Dedifferentiated amniotic fluid mesenchymal stem cell (primary cell): ENCODE measurements around the gene RNGTT.
"Not testable (repeated sequence)": the region's sequence is repeated elsewhere in the genome, so short reads cannot be mapped to it uniquely, and the experiment has no call there.

ENCODE experiments used
- DNase-seq: peaks from one replicate; pipeline ENCODE4 v3.0.0-alpha.2; 2016; ENCODE audit errors: extremely low spot score

The RNGTT gene

DNA sequence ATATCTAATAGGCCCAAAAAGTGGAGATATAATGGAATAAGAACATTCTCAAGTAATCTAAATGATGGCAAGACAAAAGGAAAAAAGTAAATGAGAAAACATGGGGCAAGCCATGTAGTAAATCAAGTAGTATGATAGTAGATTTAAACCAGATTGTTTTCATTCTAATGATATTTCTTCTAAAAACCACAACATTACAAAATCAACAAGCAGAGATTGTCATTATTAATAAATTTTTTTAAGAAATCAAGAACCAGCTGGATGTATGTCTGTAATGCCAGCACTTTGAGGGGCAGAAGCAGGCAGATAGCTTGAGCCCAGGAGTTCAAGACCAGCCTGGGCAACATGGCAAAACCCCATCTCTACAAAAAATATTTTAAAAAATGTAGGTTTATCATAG is 155.0 kb downstream of the RNGTT start:
- no peak for DNase-seq

DNA sequence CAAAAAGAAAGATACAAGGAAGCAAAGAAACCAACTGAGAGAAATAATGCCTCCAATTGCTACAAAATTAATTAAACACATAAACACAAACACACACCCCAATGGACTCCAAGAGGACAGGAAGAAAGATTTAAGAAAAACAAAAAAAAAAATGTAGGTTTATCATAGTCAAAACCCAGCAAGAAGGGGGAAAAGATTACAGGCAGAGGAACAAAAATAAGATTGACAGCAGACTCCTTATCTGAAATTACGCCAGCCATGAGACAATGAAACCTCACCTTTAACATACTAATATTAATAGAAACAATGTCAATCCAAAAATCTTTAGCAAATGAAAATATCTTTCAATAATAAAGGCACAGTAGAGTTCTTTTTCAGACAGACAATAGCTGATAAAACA is 155.8 kb downstream of the RNGTT start:
- DNase-seq = no peak

DNA sequence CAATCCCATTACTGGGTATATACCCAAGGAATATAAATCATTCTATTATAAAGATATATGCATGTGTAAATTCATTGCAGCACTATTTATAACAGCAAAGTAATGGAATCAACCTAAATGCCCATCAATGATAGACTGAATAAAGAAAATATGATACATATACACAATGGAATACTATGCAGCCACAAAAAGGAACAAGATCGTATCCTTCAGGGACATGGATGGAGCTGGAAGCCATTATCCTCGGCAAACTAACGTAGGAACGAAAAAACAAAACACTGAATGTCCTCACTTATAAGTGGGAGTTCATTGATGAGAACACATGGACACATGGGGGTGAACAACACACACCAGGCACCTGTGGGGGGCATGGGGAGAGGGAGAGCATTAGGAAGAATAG is 156.7 kb downstream of the RNGTT start:
- no peak for DNase-seq

DNA sequence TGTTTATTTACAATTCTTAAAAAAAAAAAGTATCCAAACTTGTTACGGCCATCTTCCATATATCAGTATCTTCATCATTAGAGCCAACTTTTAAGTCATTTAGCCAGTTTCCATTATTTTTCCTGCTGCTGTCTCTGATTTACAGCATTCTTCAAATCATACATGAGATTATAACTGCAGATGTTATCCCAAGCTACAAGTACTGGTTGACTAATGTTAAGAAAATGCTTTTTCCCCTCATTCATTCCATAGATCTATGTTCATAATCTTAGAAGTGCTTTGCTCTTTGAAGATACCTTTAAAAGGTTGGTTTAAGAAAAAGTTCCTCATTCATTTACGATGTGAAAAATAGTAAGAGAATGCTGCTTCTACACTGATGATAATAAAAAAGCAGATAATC is 158.7 kb downstream of the RNGTT start:
- peak; percentile 39 for DNase-seq

DNA sequence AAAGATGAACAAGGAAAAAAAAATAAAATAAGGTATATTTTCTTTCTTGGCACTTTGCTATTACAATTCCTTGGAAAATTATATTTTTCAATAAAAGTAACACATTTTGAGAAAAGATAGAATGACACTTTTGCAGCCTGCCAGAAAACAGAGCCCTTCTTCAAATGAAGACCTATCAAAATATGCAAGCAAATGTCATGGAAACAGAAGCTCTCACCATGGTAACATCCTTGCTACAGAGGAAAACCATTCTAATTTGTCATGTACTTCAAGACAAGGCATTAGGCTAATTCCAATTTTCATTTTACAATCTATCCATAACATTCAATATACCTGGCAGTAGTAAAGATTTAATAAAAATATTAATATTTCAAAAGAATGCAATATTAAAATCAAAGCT is 177.9 kb downstream of the RNGTT start:
- no peak for DNase-seq

DNA sequence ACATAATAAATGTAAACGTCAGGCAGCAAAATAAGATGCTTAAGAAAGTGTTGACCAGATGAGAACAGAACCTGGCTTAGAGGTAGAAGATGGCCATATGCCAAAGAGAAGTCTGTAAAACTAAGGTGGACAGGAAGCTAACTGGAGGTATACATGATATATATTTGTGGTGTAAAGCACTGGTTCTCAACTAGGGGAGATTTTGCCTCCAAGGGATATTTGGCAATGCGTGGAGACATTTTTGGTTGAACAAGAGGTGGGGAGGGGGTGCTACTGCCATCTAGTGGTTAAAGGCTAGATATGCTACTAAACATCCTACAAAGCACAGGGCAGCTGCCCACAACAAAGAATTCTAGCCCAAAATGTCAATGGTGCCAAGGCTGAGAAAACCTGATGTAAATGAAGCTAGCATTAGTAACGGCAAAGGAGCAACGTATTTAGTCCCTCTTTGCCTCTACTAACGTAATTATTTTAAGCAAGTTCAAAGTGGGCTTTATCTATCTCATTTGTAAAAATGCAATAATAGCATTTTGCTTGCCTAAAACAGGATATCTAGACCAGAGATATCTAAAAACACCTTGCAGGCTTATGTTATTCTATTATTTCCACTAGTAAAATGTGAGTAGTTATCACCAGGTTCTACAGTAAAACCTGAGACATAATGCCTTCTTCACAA is 182.6 kb downstream of the RNGTT start:
- peak; percentile 58 for DNase-seq

DNA sequence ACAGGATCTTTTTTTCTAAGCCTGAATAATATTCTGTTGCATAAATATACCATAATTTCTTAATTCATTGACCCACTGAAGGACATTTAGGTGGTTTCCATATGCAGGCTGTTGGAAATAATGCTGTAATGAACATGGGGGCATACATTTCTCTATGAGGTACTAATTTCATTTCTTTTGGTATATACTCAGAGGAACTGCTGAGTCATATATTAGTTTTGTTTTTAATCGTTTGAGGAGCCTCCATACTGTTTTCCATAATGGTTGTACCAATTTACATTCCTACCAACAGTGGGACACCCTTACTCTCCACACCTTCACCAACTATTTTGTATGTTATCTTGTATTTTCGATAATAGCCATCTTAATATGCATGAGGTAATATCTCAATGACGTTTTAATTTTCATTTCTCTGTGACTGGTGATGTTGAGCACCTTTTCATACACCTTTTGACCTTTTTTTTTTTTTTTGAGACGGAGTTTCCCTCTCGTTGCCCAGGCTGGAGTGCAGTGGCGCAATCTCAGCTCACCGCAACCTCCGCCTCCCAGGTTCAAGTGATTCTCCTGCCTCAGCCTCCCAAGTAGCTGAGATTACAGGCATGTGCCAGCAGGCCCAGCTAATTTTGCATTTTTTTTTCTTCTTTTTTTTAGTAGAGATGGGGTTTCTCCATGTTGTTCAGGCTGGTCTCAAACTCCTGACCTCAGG is 187.4 kb downstream of the RNGTT start:
- no peak for DNase-seq

DNA sequence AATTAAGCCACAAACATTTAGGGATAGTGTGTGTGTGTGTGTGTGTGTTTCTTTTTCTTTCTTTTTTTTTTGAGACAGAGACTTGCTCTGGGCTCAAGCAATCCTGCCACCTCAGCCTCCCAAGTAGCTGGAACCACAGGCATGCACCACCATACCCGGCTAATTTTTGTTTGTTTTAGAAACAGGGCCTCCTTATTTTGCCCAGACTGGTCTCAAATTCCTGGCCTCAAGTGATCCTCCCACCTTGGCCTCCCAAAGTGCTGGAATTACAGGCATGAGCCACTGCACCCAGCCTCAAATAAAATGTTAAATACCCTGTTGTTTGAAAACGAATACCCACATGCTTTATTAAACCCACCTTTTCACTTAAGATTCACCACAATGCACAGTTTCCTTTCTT is 195.3 kb downstream of the RNGTT start:
- DNase-seq = not testable (repeated sequence)

DNA sequence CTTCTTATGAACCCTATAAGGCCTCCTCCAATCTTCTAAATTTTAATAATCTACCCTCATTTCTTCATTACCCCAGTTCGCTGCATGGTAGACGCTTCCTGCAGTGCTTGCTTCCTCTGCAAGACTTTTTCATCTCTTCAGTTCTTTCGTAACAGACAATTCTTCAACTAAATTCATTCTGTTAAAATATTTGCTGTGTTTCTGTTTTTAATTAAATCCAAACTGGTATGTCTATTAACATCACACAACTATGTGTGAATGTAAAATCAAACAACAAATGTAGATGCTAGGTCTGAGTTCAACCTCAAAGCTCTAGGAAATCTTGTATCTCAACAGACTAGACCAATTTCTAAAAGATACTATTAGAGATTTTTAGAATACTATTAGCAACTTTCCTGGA is 199.3 kb downstream of the RNGTT start:
- no peak for DNase-seq

DNA sequence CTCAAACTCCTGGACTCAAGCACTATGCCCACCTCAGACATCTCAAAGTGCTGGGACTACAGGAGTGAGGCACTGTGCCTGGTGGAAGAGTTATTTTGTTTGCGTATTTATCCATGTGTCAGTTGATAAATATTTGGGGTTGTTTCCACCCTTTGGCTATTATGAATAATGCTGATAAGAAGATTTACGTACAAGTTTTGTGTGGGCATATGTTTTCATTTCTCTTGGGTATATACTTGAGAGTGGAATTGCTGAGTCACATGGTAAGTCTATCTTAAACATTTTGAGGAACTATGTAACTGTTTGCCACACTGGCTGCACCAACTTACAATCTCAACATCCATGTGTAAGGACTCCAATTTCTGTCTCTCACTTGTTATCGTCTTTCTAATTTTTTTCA is 200.3 kb downstream of the RNGTT start:
- peak; percentile 17 for DNase-seq

DNA sequence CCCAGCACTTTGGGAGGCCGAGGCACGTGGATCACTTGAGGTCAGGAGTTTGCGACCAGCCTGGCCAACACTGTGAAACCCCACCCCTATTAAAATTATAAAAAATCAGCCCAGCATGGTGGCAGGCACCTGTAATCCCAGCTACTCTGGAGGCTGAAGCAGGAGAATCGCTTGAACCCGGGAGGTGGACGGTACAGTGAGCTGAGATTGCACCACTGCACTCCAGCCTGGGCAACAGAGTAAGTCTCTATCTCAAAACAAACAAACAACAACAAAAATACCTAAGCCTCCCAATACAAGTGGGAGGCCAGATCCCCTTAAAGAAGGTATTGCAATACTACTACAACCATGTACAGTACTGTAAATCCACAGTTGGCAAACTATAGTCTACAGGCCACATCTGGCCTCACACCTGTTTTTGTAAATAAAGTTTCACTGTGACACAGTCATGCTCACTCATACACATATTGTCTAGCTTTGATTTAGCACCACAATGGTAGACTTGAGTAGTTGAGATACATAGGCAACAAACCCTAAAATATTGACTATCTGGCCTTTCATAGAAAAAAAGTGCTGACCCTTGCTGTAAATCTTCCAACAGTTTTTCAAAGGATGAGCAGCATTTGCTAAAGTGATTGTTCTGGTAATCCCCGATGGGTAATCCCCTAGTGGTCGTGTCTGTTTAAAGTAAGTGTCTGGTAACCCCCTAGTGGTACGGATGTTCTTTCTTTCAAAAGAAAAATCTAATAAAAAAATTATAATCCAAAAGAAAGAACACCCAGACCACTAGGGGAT is 202.0 kb downstream of the RNGTT start:
- DNase-seq = no peak

DNA sequence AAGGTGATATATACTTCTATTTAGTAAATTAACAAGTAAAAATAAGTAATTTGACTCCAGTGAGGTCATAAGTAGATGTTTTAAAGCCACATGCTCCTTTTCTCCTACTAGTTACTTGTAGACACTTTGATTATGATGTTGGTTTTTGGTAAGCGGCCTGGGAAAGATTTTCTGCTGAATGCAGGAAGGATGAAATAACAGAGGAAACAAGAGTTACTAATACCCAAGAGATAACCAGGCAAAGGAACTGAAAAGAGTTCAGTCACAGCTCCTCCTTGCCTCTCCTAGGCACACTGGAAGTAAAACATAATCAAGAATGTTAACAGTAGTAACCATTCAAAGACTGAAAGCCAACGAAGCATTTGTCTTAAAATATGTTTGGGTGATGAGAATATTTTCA is 203.3 kb downstream of the RNGTT start:
- no peak for DNase-seq

DNA sequence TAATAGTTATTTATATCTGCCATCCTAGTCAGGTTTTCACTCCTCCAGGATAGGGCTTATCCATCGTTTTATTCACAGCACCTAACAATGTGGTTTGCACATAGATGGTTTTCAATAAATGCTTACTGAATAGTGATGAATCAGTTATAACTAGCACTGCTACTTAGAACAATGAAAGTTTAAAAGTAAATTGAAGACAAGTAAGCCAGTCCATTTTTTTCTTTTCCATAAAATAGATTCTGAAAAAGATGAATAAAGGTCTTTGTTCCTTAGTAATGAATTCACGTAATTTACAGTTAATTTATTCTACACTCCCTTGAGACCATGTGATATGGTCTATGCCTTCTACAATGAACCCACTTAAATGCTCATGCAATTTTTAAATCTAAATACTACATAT is 212.5 kb downstream of the RNGTT start:
- DNase-seq = no peak

DNA sequence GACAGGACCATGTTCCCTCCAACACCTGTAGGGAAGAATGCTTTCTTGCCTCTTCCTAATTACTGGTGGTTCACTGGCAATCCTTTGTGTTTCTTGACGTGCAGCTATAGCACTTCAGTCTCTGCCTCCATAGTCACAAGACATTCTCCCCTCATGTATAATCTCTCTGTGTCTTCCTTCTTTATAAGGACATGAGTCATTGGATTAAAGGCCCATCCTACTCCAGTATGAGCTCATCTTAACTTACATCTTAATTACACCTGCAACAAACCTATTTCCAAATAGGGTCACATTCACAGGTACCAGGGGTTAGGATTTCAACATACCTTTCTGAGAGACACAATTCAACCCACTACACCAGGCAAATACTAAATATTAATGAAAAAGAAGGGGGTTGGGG is 213.6 kb downstream of the RNGTT start:
- DNase-seq = no peak

DNA sequence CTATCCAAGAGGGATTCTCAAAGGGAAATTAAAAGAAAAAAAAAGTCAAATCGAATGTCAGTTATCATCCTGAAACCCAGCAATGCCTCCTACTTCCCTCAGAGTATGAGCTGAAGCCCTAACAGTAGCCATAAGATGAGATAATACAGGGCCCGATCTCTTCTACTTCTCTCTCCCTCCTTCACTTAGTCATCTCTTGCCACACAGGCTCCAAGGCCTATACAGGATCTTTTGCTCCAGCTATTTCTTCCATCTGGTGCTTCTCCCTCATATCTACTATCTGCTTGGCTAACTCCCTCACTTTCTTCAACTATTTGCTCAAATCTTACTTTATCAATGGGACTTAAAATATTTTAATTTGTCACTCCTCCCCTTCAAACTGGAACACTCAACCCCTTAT is 215.3 kb downstream of the RNGTT start:
- DNase-seq = no peak

DNA sequence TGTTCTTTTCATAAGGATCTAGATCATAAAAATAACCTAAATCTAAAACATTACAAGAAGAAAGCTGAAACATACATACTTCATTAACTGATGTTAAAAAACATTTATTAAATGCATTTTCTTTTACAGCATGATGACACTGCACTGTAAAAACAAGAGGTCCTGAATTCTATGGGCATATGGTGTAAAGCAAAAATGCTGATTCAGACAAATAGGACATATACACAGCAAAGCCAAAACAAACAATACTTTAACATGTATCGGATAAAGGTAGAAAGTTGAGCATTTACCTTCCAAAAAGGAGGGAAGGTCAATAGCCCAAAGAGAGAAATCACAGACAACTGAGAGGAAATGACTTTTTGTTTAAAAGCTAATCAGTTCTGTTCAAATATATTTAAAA is 221.5 kb downstream of the RNGTT start:
- DNase-seq = no peak

DNA sequence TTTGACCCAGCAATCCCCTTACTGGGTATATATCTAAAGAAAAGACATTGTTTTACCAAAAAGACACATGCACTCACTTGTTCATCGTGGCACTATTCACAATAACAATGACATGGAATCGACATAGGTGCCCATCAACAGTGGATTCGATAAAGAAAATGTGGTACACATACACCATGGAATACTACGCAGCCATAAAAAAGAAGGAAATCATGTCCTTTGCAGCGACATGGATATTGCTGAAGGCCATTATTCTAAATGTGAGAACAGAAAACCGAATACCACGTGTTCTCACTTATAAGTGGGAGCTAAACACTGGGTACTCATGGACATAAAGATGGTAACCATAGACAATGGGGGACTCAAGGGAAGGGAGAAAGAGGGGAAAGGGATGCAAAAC is 222.3 kb downstream of the RNGTT start:
- no peak for DNase-seq

DNA sequence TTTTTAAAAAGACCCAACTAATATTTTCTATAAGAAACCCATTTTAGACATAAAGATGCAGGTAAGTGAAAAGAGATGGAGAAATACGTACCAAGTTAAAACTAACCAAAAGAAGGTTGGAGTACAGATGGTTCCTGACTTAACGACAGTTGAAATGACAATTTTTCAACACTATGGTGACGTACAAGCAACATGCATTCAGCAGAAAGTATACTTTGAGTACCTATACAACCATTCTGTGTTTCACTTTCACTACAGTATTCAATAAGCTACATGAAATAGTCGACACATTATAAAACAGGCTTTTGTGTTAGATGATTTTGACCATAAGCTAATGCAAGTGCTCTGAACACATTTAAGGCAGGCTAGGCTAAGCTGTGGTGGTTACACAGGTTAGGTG is 228.9 kb downstream of the RNGTT start:
- DNase-seq = no peak

DNA sequence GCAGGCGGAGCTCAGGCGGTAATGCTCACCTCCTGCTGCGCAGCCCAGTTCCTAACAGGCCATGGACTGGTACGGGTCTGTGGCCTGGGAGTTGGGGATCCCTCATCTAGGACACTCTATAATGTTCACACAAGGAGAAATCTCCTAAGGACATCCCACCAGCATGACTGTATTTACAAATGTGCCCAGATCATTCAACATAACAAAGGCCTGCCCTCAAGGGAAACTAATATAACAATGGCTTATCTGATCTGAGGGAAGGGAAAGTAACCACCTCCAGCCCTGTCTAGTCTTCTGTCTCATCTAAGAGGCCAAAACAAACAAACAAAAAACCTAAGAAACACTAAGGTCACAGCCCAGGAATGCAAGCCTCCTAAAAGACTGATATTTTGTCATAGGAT is 232.8 kb downstream of the RNGTT start:
- DNase-seq = no peak

DNA sequence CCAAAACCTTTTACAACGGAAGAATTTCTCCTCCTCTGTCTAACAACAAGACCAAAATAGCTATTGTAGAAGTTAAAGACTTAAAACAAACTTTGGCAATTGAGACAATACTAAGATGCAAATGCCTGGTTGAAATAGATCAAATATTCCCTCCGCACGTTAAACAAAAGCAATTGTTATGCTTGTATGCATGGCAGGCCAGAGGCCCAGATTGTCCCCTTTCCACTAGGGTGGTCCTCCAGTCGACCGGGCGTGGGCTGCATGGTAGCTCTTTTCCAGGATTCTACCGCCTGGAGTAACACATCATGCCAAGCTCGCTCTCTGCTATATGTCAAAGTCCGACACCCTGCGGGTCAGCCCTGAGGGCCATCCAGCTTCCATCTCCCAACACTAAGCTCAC is 234.7 kb downstream of the RNGTT start:
- DNase-seq = no peak

DNA sequence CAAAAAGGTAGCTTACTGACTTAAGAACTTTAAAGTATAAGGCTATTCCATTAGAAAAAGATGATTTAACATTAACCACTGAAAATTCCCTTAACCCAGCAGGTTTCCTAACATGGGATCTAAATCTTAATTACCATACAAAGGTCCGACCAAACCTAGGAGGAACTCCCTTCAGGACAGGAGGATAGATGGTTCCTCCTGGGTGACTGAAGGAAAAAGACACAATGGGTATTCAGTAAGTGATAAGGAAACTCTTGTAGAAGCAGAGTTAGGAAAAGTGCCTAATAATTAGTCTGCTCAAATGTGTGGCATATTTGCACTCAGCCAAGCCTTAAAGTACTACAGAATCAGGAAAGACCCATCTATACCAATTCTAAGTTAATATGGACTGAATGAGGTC is 237.0 kb downstream of the RNGTT start:
- DNase-seq = not testable (repeated sequence)

DNA sequence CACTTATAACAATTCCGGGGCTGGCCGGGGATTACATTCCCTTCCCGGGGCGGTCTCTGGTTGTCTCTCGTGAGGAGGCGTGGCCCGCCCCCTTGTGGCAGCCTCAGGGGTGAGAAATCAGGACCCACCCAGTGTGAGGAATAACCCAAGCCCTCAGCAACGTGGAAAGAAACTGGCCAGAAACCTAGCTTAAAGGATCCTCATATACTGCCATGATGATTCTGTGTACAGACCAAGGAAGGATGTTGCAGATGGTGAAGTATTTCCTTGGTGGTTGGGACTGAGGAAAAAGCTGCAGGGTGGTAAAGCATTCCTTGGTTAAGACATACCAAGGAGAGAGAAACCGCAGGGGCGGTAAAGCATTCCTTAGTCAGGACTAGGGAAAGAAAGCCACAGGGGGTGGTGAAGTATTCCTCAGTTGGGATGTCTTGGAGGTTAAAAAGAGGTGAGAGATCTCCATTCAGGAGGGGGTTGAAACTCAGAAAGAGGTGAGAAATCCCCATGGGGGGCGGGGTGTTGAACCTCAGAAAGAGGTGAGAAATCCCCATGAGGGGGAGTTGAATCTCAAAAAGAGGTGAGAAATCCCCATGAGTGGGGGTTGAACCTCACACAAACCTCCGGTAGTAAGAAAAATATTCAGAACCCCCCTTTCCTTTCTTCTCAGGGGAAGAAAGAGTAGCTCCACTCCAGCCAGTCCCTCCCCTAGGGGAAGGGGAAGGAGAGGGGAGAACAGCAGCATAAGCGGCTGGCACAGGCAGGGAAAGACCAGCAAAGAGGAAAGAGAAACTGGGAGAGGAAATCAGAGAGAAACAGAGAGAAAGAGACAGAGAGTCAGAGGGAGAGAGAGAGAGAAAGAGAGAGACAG is 238.1 kb downstream of the RNGTT start:
- no peak for DNase-seq
